8988T (cell line): ENCODE data around the gene MRPL54.
"Not testable (repeated sequence)": the region's sequence is repeated elsewhere in the genome, so short reads cannot be mapped to it uniquely, and the experiment has no call there.

Experiments used
- DNase-seq: peaks from one replicate; pipeline ENCODE4 v3.0.0; 2011

Gene MRPL54

DNA sequence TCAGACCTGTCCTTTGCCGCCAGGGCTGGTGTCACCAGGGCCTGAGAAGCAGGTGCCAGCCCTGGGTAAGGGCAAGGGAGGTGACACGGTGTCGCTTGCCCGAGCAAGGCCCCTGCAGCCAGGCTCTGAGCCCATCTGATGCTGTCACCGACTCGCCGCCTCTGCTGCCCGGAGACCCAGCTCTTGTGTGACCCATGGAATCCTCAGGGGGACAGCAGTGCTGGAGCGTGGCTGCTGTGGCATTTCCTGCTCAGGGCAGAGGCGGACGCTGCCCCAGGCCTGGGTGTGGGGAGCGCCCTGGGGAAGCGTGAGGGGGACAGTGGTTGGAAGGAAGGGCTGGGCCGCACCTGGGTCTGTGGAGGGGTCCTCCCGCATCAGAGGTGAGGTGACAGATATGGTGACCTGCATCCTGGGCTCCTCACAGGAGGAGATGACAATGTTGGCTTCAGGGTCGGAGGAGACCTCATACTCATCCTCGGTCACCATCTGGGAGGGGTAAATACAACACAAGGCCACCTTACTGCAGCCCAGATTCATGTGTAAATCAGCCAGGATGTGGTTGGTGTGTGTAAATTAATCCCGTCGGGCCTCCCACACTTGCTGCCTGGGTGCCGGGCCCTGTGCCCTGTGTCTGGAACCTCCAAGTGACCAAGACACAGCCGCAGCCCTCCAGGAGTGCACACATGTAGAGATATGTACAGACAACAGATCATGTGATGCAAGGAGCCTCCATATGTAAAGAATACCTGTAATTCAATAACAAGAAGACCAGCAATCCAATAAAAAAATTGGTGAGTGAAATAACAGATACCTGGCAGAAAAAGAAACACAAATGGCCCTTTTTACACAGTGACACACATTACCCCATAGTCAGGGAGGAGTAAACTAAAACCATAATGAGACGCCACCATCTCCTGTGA is 51.3 kb downstream of the MRPL54 start:
- DNase-seq: no peak

DNA sequence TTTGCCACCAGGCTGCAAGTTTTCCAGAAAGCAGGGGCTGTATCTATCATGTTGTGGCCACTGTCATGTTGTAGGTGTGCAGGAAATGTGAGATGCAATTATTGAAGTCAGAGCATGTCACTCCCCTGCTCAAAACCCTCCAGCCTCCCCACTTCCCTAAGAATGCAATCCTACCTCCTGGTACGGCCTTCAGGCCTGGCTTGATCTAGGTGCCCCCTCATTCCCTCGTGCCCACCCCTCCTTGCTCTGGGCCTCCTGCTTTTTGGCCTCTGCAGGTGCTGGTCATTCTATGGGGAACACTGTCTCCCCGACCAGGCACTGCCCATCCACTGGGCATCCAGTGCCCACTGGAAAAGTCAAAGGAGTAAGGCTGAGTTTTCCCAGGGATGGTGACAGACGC is 52.2 kb downstream of the MRPL54 start:
- DNase-seq: no peak

DNA sequence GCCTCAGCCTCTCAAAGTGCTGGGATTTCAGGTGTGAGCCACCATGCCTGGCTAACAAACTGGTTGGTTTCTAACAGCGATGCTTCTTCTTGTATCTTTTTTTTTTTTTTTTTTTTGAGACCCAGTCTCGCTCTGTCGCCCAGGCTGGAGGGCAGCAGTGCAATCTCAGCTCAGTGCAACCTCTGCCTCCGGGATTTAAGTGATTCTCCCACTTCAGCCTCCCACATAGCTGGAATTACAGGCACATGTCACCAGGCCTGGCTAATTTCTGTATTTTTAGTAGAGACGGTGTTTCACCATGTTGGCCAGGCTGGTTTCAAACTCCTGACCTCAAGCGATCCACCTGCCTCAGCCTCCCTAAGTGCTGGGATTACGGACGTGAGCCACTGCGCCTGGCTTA is 53.7 kb downstream of the MRPL54 start:
- DNase-seq: not testable (repeated sequence)

DNA sequence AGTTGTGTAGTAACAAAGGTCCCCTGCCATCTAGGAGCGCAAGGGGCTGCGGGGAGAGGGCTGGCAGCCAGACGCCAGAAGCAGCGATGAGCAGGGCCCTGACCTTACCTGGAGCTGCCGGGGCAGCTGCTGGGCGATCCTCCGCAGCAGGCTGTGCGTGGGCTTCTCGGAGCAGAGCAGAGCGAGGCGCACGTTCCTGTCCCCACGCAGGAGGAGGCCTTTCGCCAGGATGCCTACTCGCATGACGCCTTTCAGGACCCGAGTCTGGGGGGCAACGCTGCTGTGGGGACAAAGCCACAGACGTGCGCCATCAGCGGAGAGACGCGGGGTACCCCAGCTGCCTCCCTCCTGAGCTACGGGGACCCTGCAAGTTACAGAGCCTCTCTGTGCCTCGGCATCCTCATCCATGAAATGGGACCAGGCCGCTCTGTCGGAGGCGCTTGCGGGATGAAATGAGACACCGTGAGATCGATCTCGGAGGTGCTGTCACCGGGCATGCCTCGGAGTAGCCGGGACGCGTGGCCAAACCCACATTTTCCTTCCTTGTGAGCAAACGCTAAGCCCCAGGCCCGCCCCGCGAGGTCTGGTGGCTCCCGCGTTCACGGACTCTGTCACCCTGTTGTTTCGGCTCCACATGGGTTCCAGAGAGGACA is 54.2 kb downstream of the MRPL54 start:
- DNase-seq: no peak
